Measurements from ENCODE around the gene TRIM2.
"Not testable (repeated sequence)": the region's sequence is repeated elsewhere in the genome, so short reads cannot be mapped to it uniquely, and the experiment has no call there.

Gene TRIM2

DNA sequence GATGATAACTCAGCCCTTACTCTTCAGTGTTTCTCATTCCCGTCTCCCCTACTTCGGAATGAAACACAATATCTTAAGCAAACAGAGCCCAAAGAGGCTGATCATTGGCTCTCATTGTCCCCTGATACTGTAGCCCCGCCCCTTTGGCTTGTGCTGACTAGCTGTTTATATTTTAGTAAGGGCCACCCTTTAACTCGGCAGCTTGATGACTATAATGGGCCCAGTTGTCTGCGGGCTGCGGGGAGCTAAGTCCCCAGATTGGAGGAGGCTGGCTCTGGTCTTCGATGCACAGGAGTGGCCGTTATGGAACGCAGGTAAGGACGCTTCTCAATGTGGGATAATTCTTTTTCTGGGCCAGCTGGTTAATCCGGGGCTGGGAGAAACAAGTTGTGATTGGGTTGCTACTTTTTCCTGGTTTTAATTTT is at the start of gene TRIM2:
TSS of gene TRIM2 (plus strand) at position 197 of the 425 bp plus-strand sequence. CDS start at position 285, 88 bp downstream.
- no peak for DNase-seq (ENCODE audit: low read depth)

DNA sequence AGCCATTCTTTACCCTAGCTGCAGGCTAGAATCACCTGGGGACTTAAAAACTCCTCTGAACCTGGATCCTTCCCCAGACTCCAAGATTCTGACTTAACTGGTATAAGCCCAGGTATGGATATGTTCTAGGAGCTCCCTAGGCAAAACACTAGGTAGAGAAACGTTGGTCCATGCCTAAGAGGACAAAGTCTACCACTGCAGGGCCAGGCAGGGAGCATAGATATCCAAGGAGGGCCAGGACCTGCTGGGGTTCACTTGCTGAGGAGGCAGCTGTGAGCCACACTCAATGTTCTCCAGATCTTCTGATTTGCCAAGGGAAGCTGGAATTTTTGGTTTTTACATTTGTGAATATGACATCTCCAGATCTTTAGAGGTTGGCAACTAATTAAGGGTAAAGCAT is 48.6 kb upstream of the TRIM2 start:
- no peak for DNase-seq (ENCODE audit: low read depth)

DNA sequence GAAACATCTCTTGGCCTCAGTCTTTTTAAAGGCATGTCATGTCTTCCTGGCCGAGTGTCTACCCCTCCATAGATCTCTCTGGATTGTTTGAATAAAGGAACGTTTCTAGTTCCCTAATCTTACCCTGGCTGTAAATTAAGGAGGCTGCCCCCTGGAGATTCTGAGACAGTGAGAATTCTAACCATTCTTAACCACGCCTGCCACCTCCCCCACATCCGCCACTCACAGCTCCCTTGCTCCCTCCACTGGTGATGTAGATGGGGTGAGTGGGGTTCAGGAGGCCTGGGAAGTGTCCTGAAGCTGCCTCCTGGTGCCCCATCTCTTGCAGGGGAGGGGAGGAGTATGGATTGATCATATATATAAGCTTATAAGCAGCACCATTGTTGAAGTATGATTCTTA is 48.0 kb upstream of the TRIM2 start:
- no peak for DNase-seq (ENCODE audit: low read depth)

DNA sequence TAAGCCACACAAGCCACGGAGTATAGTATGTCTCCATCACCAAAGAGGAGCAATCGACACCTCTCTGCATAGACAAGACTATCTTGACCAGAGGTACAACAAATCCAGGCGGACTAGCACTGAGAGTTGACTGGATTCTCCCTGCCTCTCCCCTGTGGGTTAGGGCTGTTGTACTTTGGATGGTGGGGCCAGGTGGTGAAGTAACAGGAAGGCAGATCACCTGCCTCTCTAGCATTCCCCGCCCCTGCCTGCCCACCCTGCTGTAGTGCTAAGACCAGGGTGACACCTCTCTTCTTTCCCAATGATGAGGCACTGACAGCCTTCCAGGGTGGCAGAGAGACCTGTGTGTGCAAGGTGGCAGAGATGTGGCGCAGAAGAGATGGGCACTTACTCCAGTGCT is 47.5 kb upstream of the TRIM2 start:
- no peak for DNase-seq (ENCODE audit: low read depth)

DNA sequence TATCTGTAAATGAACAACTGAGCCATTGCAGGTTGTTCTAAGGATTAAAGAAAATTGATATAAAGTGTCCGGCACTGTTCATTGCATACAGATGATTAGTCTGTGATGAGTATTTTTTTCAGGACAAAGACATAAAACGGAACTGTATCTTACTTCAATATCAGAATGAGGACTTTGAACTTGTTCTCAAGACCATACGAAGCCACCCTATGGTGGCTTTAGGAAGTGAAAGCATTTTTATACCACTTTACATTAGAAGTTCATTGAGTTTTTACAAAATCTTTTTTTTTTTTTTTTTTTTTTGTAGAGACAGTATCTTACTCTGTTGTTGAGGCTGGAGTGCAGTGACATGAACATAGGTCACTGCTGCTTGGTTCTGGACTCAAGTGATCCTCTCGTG is 45.2 kb upstream of the TRIM2 start:
- DNase-seq (ENCODE audit: low read depth): no peak

DNA sequence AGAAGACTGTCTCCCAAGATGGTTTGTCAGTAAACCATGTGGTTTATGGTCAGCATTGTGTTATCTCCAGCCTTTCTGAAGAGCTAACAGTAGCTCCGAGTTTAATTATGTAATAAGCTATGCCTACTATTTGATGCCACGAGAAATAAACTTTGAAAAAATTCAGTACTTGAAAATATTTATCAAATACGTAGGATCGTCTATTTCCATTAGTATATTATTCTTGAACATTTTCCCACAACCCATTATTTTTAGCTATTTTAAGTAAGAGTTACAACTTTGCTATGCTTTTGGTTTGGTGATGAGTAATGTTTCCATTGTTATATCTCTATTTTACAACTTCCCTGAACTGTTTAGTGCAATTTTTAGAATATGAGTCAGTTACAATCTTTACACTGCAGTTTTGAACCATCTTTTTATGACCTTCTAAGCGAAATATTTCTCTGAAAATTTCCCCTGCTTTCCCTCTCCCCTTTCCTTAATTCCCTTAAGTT is 44.5 kb upstream of the TRIM2 start:
- DNase-seq (ENCODE audit: low read depth): no peak

DNA sequence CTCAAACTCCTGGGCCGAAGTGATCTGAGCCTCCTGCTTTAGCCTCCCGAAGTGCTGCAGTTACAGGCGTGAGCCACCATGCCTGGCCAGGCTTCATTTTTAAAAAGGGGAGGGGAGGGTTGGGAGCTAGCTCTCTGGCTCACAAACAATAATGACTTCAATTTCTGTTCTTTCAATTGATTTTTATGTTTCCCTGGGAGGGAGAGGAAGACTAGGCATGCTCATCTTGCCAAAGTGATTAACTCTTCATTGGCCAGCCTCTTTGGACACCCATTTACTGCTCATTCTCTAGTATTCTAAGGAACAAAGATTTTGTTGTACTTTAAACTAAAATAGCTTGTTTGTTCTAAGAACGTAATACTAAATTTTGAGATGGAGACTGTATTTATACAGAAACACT is 43.4 kb upstream of the TRIM2 start:
- DNase-seq (ENCODE audit: low read depth): no peak

DNA sequence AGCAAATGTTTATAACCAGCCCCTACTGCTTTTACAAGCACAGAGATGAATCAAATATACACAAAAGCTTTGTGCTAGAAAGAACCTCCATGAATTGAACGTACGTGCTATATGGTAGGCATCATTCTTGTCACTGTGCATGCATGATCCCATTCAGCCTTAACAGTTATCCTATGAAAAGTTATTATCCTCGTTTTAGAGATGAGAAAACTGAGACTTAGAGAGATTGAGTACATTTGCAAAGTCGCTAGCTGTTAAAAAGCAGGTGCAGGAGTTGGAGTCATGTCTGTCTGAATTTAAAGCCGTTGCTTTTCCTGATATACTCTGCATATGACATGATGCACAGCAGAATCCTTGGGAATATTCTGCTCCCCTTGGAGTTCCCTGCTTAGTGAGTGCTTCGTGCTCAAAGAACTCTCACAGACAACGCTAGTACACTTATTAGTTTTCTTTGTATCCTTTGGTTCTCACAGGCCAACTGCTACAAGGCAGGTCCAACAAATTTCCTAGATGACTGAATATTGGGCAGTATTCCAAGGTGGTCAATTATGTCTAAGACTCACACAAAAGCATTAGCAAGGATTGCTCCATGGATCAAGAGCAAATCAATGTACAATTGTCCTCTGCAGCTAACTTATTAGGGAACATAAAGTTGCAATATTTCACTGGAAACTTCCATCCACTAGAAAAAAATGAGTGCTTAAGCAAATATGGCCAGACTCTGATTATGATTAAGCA is 42.8 kb upstream of the TRIM2 start:
- no peak for DNase-seq (ENCODE audit: low read depth)

DNA sequence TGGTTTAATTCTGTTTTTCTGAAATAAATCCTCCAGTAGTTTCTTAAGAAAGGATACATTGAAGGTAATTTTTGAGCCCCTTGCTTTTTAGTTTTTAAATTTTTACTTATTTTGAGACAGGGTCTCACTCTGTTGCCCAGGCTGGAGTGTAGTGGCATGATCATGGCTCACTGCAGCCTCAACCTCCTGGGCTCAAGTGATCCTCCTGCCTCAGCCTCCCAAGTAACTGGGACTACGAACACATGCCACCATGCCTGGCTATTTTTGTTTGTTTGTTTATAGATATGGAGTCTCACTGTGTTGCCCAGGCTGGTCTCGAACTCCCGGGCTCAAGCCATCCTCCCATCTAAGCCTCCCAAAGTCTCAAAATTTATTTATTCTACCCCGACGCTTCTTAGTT is 39.0 kb upstream of the TRIM2 start:
- not testable (repeated sequence) for DNase-seq (ENCODE audit: low read depth)

DNA sequence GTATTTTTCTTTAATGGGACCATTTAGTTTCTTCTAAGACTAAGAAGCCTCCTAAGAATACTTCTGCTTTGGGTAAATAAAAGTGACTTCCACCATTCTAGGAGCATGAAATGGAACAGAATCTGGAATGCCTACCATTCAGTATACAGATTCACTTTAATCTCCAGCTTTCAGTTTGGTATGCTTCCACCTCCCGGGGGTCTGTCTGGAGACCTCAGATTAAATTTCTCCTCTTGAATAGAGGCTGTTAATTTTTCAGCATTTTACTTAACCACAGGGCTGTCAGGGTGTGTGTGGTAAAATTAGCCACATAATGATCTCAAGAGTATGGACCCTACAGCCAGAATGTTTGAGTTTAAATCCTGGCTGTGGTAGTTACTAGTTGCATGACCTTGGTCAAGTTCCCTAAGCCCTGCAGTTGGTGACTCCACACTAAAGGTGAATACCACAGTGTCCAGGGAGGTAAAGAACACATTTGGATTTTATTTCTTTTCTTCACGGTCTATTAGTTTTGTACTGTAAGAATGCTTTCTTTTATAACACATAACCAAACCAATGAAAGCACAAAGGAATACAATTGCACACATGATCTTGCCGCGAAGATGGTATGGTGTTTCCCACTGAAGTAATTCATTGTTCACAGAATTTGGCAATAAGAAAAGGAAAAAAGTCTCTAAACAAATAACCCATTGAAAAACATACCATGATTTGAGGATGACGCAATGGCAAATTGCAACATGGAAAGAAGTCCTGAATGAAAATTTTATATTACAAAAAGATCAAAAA is 37.3 kb upstream of the TRIM2 start:
- no peak for DNase-seq (ENCODE audit: low read depth)

DNA sequence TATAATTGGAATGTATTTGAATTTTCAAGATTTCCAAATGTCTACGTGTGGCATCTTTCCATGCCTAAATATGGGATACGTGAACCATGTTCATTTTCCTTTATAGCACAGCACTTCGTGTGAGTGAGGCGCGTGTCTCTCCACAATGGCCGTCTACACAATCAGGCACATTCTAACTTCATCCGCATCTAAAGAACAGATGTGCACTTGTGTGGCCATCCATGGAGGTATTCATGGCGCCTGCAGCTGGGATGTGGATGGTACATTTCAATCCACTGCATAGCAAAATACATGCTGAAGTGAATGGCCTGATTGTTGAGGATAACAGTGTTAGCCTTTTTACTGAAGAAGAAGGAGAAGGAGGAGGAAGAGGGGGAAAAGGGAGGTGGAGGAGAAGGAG is 34.5 kb upstream of the TRIM2 start:
- DNase-seq (ENCODE audit: low read depth): no peak

DNA sequence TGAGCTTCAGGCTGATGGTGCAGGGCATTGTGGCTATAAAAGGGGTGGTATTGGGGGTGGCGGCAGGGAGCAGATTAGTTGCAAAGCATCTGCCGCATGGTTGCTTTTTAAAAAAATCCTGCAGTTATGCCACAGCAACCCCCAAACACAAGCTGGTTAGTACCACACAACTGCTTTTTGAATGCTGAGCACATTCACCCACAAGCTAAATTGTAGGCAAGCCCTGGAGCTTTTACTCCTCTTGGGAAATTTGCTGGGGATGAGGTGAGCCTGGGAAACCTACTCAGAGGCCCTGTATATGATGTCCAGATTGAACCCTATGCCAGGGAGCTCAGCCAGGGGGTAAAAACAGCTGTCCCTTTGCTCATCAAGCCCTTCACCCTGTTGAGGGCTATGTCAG is 33.8 kb upstream of the TRIM2 start:
- DNase-seq (ENCODE audit: low read depth): no peak

DNA sequence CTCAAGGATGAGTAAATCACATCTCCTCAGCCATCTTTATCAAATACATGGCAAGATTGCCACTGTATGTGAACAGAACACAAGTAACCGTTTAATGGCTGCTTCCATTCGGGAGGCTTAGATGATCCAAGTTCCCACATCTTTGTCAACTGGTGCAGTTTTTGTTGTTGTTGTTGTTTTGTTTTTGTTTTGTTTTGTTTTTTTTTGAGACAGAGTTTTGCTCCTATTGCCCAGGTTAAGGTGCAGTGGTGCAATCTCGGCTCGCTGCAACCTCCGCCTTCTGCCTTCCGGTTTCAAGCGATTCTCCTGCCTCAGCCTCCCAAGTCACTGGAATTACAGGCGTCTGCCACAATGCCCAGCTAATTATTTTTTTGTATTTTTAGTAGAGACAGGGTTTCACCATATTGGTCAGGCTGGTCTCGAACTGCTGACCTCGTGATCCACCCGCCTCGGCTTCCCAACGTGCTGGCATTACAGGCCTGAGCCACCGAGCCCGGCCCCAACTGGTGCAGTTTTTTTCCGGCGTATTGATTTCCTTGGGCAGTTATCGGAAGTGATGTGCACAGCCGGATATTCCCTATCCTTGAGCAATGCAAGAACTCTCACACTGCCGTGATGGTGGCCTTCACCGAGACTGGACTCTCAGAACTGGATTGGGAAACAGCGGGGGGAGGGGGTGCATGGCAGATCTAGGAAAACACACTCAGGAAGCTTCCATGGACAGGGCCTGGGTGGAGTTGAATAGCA is 29.2 kb upstream of the TRIM2 start:
- no peak for DNase-seq (ENCODE audit: low read depth)

DNA sequence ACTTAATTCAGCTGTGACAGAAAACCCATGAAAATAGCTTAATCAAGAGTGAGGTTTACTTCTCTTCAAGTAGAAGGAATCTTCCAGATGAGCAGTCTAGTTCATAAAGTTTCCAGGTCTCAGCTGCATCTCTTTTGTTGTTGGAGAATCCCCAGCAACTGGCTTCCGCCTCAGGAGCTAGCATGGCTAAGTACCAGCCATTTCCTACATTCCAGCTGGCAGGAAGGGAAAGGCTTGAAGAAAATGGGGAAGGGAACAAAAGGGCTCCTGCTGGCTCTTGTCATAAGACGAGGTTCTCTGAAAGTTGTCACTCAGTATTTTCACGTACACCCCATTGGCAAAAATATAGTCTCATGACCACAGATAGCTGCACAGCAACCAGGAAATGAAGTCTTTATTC is 27.3 kb upstream of the TRIM2 start:
- DNase-seq (ENCODE audit: low read depth): no peak

DNA sequence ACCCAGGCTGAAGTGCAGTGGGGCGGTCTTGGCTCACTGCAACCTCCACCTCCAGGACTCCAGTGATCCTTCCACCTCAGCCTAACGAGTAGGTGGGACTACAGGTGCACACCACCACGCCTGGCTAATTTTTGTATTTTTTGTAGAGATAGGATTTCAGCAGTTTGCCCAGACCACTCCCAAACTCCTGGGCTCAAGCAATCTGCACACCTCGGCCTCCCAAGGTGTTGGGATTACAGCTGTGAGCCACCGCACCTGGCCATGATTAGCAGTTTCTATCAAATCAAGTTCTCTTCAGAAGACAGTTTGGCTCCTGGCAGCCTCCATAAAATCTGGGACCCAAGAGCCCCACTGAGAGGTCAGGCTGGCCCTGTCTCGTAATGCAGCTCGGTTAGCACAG is 26.4 kb upstream of the TRIM2 start:
- no peak for DNase-seq (ENCODE audit: low read depth)

DNA sequence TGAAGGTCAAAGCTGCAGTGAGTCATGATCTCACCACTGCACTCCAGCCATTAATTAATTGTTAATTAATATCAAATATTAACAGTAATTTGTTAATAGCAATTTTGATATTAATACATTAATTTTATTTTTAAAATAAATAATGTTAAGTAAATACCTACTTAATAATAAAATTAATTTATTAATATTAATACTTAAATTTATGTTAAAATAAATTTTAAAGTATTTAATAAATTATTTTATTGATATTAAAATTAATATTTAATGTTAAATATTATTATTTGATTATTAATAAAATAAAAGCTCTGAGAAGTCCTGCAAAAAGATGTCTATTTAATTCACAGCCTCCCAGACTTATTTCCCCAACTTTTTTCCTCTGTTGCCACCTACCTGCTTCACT is 25.1 kb upstream of the TRIM2 start:
- DNase-seq (ENCODE audit: low read depth): no peak

DNA sequence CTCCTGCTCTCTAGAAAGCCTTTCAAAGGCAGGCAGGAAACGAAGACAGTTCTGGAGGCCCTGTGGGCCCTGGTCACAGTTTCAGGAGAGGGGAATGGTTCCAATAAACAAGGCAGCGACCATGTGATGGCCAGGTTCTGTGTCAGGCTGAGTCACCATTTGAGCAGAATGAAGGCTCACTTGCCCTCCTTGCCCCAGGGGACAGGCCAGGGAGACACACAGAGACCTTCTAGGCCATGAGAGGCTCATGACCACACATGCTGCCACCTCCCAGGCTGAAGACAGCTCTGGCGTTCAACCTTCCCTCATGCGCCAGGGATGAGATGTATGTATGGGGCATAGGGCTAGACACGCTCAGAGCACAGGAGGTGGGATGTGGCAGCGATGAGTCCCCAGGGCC is 22.9 kb upstream of the TRIM2 start:
- no peak for DNase-seq (ENCODE audit: low read depth)

DNA sequence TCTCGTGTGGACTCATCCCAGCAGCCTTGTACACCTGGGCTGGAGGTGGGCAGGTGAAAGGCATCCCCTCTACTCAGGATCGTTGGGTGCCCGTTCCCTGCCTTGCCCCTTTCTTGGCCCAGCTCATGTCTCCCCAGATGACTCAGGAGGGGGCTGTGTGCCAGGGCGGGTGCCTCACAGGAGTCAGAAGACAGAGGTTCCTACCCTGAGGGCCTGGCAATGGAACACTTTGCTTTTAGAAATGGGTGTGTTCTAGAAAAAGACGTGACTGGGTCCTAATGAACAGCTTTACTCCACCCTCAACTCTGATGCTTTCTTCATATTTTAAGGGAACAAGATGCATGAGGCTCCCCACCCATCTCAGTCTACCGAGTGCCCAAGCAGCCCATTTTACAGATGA is 22.5 kb upstream of the TRIM2 start:
- no peak for DNase-seq (ENCODE audit: low read depth)

DNA sequence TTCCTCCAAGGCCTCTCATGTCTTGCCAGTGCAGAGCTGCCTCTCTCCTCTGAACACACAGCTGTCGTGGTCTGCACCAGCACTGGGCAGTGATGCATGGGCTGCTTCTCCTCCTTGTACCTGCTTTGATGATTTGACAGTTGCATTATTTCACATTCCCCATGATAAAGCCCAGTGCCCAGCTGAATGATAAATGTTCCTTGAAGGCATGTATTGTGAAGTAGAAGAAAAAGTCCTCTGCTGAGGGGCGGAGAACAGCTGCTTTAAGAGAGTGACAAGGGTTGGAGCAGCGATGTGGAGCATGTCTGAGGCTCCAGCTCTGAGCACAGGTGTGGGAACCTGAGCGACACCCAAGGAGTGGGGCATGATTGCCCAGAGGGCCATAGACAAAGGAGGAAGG is 21.1 kb upstream of the TRIM2 start:
- DNase-seq (ENCODE audit: low read depth): no peak

DNA sequence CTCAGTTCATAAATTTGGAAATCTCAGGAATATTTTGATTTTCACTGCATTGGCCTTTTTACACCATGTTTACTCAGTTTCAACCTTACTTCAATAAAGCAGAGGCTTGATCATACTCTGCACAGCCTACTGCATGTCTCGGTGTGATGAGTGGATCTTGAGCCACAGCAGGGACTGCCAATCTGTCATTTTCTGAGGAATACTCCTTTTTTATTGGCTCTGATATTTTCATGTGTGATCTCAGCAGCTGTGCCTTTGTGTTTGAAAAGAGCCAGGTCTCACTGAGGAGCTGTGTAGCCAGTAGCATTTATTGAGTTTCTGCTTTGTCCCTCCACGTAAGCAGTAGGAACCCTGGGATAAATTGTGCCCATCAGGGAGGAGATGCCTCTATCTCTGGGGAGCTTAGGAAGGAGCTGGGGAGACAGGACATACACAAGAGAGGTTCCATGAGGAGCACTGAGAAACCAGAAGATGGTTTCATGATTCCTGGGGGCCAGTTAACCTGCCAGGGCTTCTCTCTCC is 18.9 kb upstream of the TRIM2 start:
- DNase-seq (ENCODE audit: low read depth): no peak

DNA sequence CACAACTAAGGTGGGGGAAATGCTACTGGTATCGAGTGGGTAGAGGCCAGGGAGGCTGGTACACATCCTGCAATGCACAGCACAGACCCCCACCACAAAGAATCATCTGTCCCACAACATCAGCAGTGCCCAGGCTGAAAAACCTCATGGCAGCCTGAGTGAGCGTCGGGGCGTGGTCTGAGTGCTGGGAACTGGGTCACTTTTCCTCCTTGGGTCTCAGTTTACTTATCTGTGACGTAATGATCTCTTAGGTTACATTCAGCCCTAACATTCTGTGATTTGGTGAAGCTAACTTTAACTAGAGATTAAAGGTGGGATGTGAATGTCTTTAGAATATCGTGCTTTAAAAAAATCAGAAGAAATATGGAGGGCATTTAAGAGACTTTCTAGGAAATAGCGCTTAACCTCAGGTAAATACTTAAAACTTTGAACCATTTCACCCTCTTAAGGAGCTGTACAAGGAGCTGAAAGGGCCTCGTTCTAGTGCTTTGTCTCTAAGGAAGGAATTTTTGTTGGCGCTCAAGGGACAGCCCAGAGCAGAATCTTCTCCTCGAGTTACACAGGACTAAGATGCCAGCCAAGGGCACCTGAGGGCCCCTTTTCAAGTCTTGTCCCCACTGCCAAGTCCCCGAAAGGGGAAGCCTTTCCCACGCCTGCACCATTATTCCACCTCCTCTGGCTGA is 18.1 kb upstream of the TRIM2 start:
- no peak for DNase-seq (ENCODE audit: low read depth)

Measured in GM04504 (cell line).